ENCODE data around the gene MOXD1. TPM values are rescaled to one million over a fixed set of nuclear protein-coding genes. Genes with fewer than 3 reads are reported as not detected.

The MOXD1 gene
- total RNA-seq, 1 donor from 2014 or later = 113 TPM

DNA sequence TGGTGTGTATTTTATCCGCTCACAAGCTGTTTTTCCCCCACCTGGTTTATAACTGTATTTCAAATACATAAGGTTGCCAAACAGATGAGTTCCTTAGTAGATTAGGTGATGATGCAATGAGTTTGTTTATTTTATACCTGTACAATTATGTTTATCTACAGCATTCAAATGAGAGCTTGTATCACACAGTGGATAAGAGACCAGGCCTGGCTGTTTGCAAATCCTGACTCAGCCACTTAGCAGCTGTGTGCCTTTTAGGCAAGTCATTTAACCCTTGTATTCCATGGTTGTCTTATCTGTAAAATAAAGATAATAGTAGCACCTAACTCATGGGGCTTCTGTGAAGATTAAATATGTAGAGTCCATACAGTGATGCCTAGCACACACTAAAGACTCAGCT is 143.7 kb downstream of the MOXD1 start:
- no peaks in the 10 kb centered on the region for H3K4me1 Mint-ChIP-seq

DNA sequence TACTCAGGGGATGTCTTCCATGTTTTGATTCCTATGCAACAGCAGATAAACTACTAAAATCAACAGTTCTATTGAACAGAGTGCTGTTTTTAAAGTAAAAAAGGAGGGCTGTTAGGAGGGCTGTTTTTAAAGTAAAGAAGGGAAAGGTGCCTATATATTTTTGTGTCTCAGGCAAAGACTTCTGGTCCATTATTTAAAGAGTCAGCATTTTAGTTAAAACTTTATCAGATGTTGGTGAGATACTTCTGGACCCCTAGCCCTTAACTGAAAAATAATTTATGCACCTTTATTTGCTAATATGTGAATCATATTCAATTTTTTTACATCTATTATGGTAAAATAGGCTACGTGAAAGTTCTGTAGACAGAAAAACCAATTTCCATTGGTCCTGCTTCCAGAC is 144.8 kb downstream of the MOXD1 start:
- no peak overlapping the region for H3K4me3 Mint-ChIP-seq
- H3K27ac Mint-ChIP-seq = no peak overlapping the region
- TF ChIP-seq CTCF (IDR thresholded peaks at IDR 0.05; ENCODE audit: unreplicated experiment) = no peak
- peaks cover 3% of the 10 kb centered on the region for H3K36me3 Mint-ChIP-seq
- DNase-seq (ENCODE audit: low spot score in 2 of 2, unreplicated experiment in 2 of 2) = no peak
- H3K4me1 Mint-ChIP-seq = no peaks in the 10 kb centered on the region
- H3K27me3 Mint-ChIP-seq (ENCODE audit: low read depth) = peaks cover 1% of the 10 kb centered on the region
- H3K9me3 Mint-ChIP-seq = peaks cover 20% of the 10 kb centered on the region

More for the DNA sequence above, 143.7 kb downstream of the MOXD1 start:
- no peaks in the 10 kb centered on the region for H3K36me3 Mint-ChIP-seq
- H3K9me3 Mint-ChIP-seq = peaks cover 12% of the 10 kb centered on the region
- H3K27me3 Mint-ChIP-seq (ENCODE audit: low read depth) = peaks cover 1% of the 10 kb centered on the region
- H3K27ac Mint-ChIP-seq = no peak overlapping the region
- DNase-seq (ENCODE audit: low spot score in 2 of 2, unreplicated experiment in 2 of 2) = no peak
- no peak for TF ChIP-seq CTCF (IDR thresholded peaks at IDR 0.05; ENCODE audit: unreplicated experiment)
- H3K4me3 Mint-ChIP-seq = no peak overlapping the region

DNA sequence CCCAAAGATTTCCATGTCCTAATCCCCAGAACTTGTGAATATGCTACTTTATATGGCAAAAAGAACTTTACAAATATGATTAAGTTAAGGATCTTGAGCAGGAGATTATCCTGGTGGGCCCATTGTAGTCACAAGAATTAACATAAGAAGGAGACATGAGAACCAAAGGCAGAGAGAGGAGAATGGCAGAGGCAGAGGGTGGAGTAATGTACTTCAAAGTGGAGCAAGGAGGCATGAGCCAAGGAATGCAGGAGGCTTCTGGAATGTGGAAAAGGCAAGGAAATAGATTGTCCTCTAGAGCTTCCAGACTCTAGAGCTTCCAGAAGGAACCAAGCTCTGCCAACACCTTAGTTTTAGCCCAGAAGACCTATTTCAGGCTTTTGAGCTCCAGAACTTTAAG is 147.4 kb downstream of the MOXD1 start:
- no peaks in the 10 kb centered on the region for H3K4me1 Mint-ChIP-seq
- H3K4me3 Mint-ChIP-seq = no peak overlapping the region

DNA sequence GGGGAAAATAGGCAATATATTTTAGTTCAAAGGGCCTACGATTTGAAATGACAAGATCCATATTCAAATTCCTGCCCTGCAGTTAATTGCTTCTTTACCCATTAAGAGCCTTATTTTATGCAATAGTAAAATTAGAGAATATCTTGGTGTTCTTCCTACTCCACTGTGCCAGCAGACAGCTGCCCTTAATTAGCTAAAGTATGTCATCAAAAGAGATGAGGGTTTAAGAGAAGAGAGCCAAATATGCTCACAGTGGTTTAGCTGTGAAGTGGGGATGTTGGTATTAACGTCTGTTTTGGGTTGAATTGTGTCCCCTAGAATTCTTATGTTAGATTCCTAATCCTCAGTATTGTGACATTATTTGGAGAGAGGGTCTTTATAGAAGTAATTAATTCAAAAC is 148.1 kb downstream of the MOXD1 start:
- H3K27ac Mint-ChIP-seq = no peak overlapping the region
- DNase-seq (ENCODE audit: low spot score in 2 of 2, unreplicated experiment in 2 of 2) = no peak
- peaks cover 3% of the 10 kb centered on the region for H3K36me3 Mint-ChIP-seq
- no peaks in the 10 kb centered on the region for H3K4me1 Mint-ChIP-seq
- H3K4me3 Mint-ChIP-seq = no peak overlapping the region
- TF ChIP-seq CTCF (IDR thresholded peaks at IDR 0.05; ENCODE audit: unreplicated experiment) = no peak
- peaks cover 23% of the 10 kb centered on the region for H3K9me3 Mint-ChIP-seq
- H3K27me3 Mint-ChIP-seq (ENCODE audit: low read depth) = peaks cover 1% of the 10 kb centered on the region

More for the DNA sequence above, 147.4 kb downstream of the MOXD1 start:
- Mint-ChIP-seq H3K36me3 (peaks cover 3% of the 10 kb centered on the region), H3K27ac (no peak overlapping the region), H3K9me3 (peaks cover 23% of the 10 kb centered on the region), H3K27me3 (ENCODE audit: low read depth) (peaks cover 1% of the 10 kb centered on the region)
- no peak for TF ChIP-seq CTCF (IDR thresholded peaks at IDR 0.05; ENCODE audit: unreplicated experiment)
- DNase-seq (ENCODE audit: low spot score in 2 of 2, unreplicated experiment in 2 of 2) = no peak

DNA sequence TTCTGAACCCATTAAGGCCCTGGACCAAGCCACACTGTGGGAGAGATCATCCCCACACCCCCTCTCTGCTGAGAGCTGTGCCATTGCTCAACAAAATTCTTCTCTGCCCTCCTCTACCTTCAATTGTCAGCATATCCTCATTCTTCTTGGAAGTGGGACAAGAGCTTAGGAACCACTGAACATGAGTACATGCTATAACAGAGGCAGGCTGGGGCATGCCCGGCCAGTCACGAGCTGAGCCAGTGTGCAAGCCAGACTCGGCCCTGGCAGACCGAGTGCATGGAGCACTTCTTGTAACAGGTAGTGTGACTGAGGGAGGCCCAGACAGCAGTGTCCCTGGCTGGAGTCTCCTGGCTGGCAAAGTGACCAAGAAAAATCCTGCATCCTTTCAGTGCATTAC is 149.2 kb downstream of the MOXD1 start:
- no peak for DNase-seq (ENCODE audit: low spot score in 2 of 2, unreplicated experiment in 2 of 2)
- H3K9me3 Mint-ChIP-seq = peaks cover 23% of the 10 kb centered on the region
- H3K4me1 Mint-ChIP-seq = no peaks in the 10 kb centered on the region
- H3K27ac Mint-ChIP-seq = no peak overlapping the region
- no peak for TF ChIP-seq CTCF (IDR thresholded peaks at IDR 0.05; ENCODE audit: unreplicated experiment)
- H3K27me3 Mint-ChIP-seq (ENCODE audit: low read depth) = peaks cover 1% of the 10 kb centered on the region
- no peak overlapping the region for H3K4me3 Mint-ChIP-seq
- H3K36me3 Mint-ChIP-seq = peaks cover 3% of the 10 kb centered on the region

- Mint-ChIP-seq H3K27ac (no peak overlapping the region), H3K4me3 (no peak overlapping the region), H3K27me3 (ENCODE audit: low read depth) (peaks cover 1% of the 10 kb centered on the region), H3K36me3 (peaks cover 3% of the 10 kb centered on the region), H3K4me1 (no peaks in the 10 kb centered on the region), H3K9me3 (peaks cover 23% of the 10 kb centered on the region)
- no peak for DNase-seq (ENCODE audit: low spot score in 2 of 2, unreplicated experiment in 2 of 2)
- TF ChIP-seq CTCF (IDR thresholded peaks at IDR 0.05; ENCODE audit: unreplicated experiment) = no peak
These were observed 149.6 kb downstream of the MOXD1 start for GRCh38 chr6:132251711-132252110.
